Suprapubic skin (tissue), 4 donors: Measurements from ENCODE around the gene MGAT2.

Experiments
- EP300 ChIP-seq: sonication (generic); formaldehyde crosslinking; IDR thresholded peaks from one replicate; pipeline ENCODE4 v1.6.1; 2017; ENCODE audit warnings: antibody characterized with exemption
- POLR2A ChIP-seq, 2 donors: fragments of 450-650 bp; IDR thresholded peaks; one replicate each; pipeline ENCODE4 v1.6.1; 2017; ENCODE audit warnings: antibody characterized with exemption in 2 of 2, mild to moderate bottlenecking in 2 of 2, moderate library complexity in 2 of 2
- POLR2AphosphoS5 ChIP-seq, 3 donors: sonication (generic); formaldehyde crosslinking; IDR thresholded peaks; one replicate each; pipeline ENCODE4 v1.6.1; 2017; ENCODE audit warnings: antibody characterized with exemption in 3 of 3
- TF ChIP-seq, protein P1 (sequence below), 2 donors: fragments of 200-600 bp in 1 of 2; fragments of 450-650 bp in 1 of 2; sonication (generic) in 1 of 2; IDR thresholded peaks; one replicate each; pipeline ENCODE4 v1.5.1; 2016 to 2019; ENCODE audit warnings: antibody characterized with exemption in 2 of 2, mild to moderate bottlenecking in 1 of 2, moderate library complexity in 1 of 2

GRCh38 chr14:49582113-49582977, 38.3 kb upstream of the MGAT2 start:
- TF ChIP-seq POLR2AphosphoS5 (IDR thresholded peaks at IDR 0.05) (no peak), POLR2A (IDR thresholded peaks at IDR 0.05) (no peak), EP300 (no peak)
- TF ChIP-seq, protein P1, sequence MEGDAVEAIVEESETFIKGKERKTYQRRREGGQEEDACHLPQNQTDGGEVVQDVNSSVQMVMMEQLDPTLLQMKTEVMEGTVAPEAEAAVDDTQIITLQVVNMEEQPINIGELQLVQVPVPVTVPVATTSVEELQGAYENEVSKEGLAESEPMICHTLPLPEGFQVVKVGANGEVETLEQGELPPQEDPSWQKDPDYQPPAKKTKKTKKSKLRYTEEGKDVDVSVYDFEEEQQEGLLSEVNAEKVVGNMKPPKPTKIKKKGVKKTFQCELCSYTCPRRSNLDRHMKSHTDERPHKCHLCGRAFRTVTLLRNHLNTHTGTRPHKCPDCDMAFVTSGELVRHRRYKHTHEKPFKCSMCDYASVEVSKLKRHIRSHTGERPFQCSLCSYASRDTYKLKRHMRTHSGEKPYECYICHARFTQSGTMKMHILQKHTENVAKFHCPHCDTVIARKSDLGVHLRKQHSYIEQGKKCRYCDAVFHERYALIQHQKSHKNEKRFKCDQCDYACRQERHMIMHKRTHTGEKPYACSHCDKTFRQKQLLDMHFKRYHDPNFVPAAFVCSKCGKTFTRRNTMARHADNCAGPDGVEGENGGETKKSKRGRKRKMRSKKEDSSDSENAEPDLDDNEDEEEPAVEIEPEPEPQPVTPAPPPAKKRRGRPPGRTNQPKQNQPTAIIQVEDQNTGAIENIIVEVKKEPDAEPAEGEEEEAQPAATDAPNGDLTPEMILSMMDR (IDR thresholded peaks at IDR 0.05) = no peak
